GM12878 (cell line): ENCODE data around the gene TNNT3. TPM values are rescaled to one million over a fixed set of nuclear protein-coding genes. Genes with fewer than 3 reads are reported as not detected.
"Not testable (repeated sequence)": the region's sequence is repeated elsewhere in the genome, so short reads cannot be mapped to it uniquely, and the experiment has no call there.

Experiments used
- ATAC-seq: fragments of 200-7000 bp; cut with Tn5 transposase; 3 replicates; pipeline ENCODE4 v1.9.1; 2020; ENCODE audit warnings: mild to moderate bottlenecking, moderate library complexity
- BruUV-seq: library from RNA; stranded (reverse); fragments of 400-500 nt; replicated peaks from 2 replicates; lab custom pipeline; 2021; lab: Mats Ljungman, UMichigan
- CTCF ChIA-PET: fragments of 300-600 bp; sonication (Branson Sonifier 250); formaldehyde crosslinking; extraction: SDS; loops from one replicate; lab custom pipeline; 2021; ENCODE audit warnings: inconsistent platforms; lab: Yijun Ruan, JAX
- POLR2A ChIA-PET: fragments of 350-600 bp; formaldehyde crosslinking; extraction: SDS; loops from one replicate; lab custom pipeline; 2021; ENCODE audit warnings: inconsistent platforms; lab: Charles Lee
- RAD21 ChIA-PET: fragments of 300-600 bp; sonication (Branson Sonifier 250); formaldehyde crosslinking; loops from one replicate; lab custom pipeline; 2023; ENCODE audit warnings: antibody characterized with exemption; ENCODE audit not compliant: unreplicated experiment; lab: Charles Lee
- SMC1A ChIA-PET: fragments of 300-600 bp; sonication (Branson Sonifier 250); formaldehyde crosslinking; loops from one replicate; lab custom pipeline; 2023; ENCODE audit not compliant: unreplicated experiment, uncharacterized antibody; lab: Charles Lee
- DNase-seq: peaks from one replicate; pipeline ENCODE4 v3.0.0-alpha.2; 2011; ENCODE audit warnings: low read depth, low spot score
- FAIRE-seq: peaks from 3 replicates; lab custom pipeline; 2011; peaks lifted over from hg19 to GRCh38; lab: Jason Lieb, UNC
- H2AFZ ChIP-seq: 2 replicates; pipeline ENCODE4 v1.6.0; 2011; ENCODE audit warnings: low read depth, low read length, control low read depth; ENCODE audit not compliant: control insufficient read depth
- H3K27ac ChIP-seq: 2 replicates; pipeline ENCODE4 v1.5.1; 2011; ENCODE audit warnings: control low read depth; ENCODE audit not compliant: control insufficient read depth, insufficient read depth
- H3K27me3 ChIP-seq, 2 experiments: replicated peaks in 1 of 2; 2 replicates each; pipeline versions ENCODE4 v1.6.0 to v1.6.1; 2011; ENCODE audit warnings: low read length in 1 of 2; ENCODE audit not compliant: control insufficient read depth in 2 of 2, insufficient read depth in 2 of 2
- H3K36me3 ChIP-seq, 2 experiments: 2 replicates each; pipeline ENCODE4 v1.5.1; 2011; ENCODE audit warnings: low read length in 1 of 2; ENCODE audit not compliant: control insufficient read depth in 2 of 2, insufficient read depth in 2 of 2
- H3K4me1 ChIP-seq: 2 replicates; pipeline ENCODE4 v1.6.1; 2011; ENCODE audit warnings: mild to moderate bottlenecking, low read length, moderate library complexity, mixed read lengths; ENCODE audit not compliant: control insufficient read depth, insufficient read depth
- H3K4me2 ChIP-seq: 2 replicates; pipeline ENCODE4 v1.6.0; 2011; ENCODE audit warnings: control low read depth; ENCODE audit not compliant: control insufficient read depth, insufficient read depth
- H3K4me3 ChIP-seq: fragments of 200-600 bp; sonication (generic); 2 replicates; pipeline ENCODE4 v1.5.1; 2016
- H3K79me2 ChIP-seq: 2 replicates; pipeline ENCODE4 v1.6.0; 2011; ENCODE audit warnings: low read length; ENCODE audit not compliant: control insufficient read depth, insufficient read depth
- H3K9ac ChIP-seq: 2 replicates; pipeline ENCODE4 v1.8.0; 2011; ENCODE audit warnings: low read length, control low read depth, mixed read lengths; ENCODE audit not compliant: control insufficient read depth, insufficient read depth
- H3K9me3 ChIP-seq: replicated peaks from 3 replicates; pipeline ENCODE4 v1.5.1; 2011; ENCODE audit warnings: mild to moderate bottlenecking, low read length; ENCODE audit not compliant: control insufficient read depth, insufficient read depth
- H4K20me1 ChIP-seq: 2 replicates; pipeline ENCODE4 v1.6.0; 2011; ENCODE audit not compliant: control insufficient read depth, insufficient read depth
- ATF3 ChIP-seq: IDR thresholded peaks from 2 replicates; pipeline ENCODE4 v1.6.1; 2011; ENCODE audit warnings: low read depth, mild to moderate bottlenecking, low read length, moderate library complexity, borderline replicate concordance; ENCODE audit errors: extremely low read depth
- BACH1 ChIP-seq: fragments of 450-650 bp; IDR thresholded peaks from 2 replicates; pipeline ENCODE4 v1.6.1; 2017; ENCODE audit warnings: mild to moderate bottlenecking, borderline replicate concordance
- CREM ChIP-seq: IDR thresholded peaks from 2 replicates; pipeline ENCODE4 v1.6.1; 2014; ENCODE audit warnings: antibody characterized with exemption, low read depth
- DPF2 ChIP-seq: fragments of 450-650 bp; IDR thresholded peaks from 2 replicates; pipeline ENCODE4 v1.6.1; 2017; ENCODE audit warnings: mild to moderate bottlenecking
- ETV6 ChIP-seq, 2 experiments: fragments of 450-650 bp in 1 of 2; IDR thresholded peaks in 1 of 2; conservative IDR thresholded peaks in 1 of 2; 2 replicates each; pipeline ENCODE4 v1.6.1; 2014; ENCODE audit warnings: antibody characterized with exemption in 1 of 2, borderline replicate concordance in 1 of 2, low read depth in 1 of 2, mild to moderate bottlenecking in 1 of 2, moderate library complexity in 1 of 2
- IKZF2 ChIP-seq, 2 experiments: fragments of 450-650 bp; IDR thresholded peaks; 2 replicates each; pipeline ENCODE4 v1.6.1; 2017; ENCODE audit warnings: mild to moderate bottlenecking in 2 of 2, moderate library complexity in 2 of 2
- KLF5 ChIP-seq: fragments of 450-650 bp; IDR thresholded peaks from 2 replicates; pipeline ENCODE4 v1.6.1; 2014; ENCODE audit warnings: mild to moderate bottlenecking; ENCODE audit not compliant: partially characterized antibody
- NFYB ChIP-seq: IDR thresholded peaks from 2 replicates; pipeline ENCODE4 v1.6.1; 2011; ENCODE audit warnings: low read depth, mild to moderate bottlenecking, low read length, improper control_type of control experiment, moderate library complexity; ENCODE audit not compliant: insufficient read depth
- RELA ChIP-seq: fragments of 450-650 bp; IDR thresholded peaks from 2 replicates; pipeline ENCODE4 v1.8.0; 2014; ENCODE audit warnings: borderline replicate concordance; ENCODE audit not compliant: partially characterized antibody
- SMAD1 ChIP-seq: fragments of 450-650 bp; IDR thresholded peaks from 2 replicates; pipeline ENCODE4 v1.6.1; 2018; ENCODE audit warnings: mild to moderate bottlenecking, low read depth; ENCODE audit not compliant: partially characterized antibody
- SREBF2 ChIP-seq: IDR thresholded peaks from 2 replicates; pipeline ENCODE4 v1.6.1; 2012; ENCODE audit warnings: mild to moderate bottlenecking, low read length
- SRF ChIP-seq, 2 experiments: IDR thresholded peaks; 2 replicates each; pipeline ENCODE4 v1.6.1; 2011; ENCODE audit warnings: low read depth in 2 of 2, low read length in 2 of 2, mild to moderate bottlenecking in 1 of 2, moderate library complexity in 1 of 2
- TARDBP ChIP-seq: IDR thresholded peaks from 2 replicates; pipeline ENCODE4 v1.6.1; 2016; ENCODE audit warnings: borderline replicate concordance
- ZBTB11 ChIP-seq: fragments of 450-650 bp; formaldehyde crosslinking; IDR thresholded peaks from 2 replicates; pipeline ENCODE4 v1.5.0; 2022; ENCODE audit warnings: mild to moderate bottlenecking, missing genetic modification characterization
- WGBS: methylation state at CpG from one replicate; pipeline ENCODE4 v1.1.6; 2016; ENCODE audit warnings: low lambda C conversion rate; ENCODE audit not compliant: insufficient replicate concordance, insufficient coverage; ENCODE audit errors: missing lambda C conversion rate; 5-methylcytosine and 5-hydroxymethylcytosine counted together
- in situ Hi-C: fragments of 300-500 bp; cut with MboI; formaldehyde crosslinking; loops from 9 replicates; pipeline ENCODE4 v1.14.3; 2018; ENCODE audit warnings: mixed read lengths
- intact Hi-C: fragments of 100-400 bp; cut with micrococcal nuclease; formaldehyde crosslinking; loops from one replicate; pipeline ENCODE4 v1.14.2; 2022; ENCODE audit not compliant: unreplicated experiment
- polyA plus RNA-seq, 11 experiments: library from polyadenylated mRNA; depleted of rRNA in 4 of 11; unstranded in 6 of 11; stranded (reverse) in 5 of 11; fragments of >200 nt; fragmentation: Nextera tagmentation in 4 of 11; fragmentation: Illumina TruSeq in 1 of 11; extraction: Ambion mirVana in 4 of 11; extraction: Trizol in 1 of 11; gene quantifications; 1 replicate in 1 of 11; 2 replicates in 10 of 11; pipeline versions ENCODE4 v1.2.1 to v1.2.3, GENCODE V29; 2011 to 2016; ENCODE audit warnings: inconsistent platforms in 2 of 11, missing spikeins in 2 of 11, low read depth in 1 of 11
- total RNA-seq, 4 experiments: library from RNA; depleted of rRNA in 3 of 4; stranded (reverse); fragments of >200 nt in 3 of 4; fragmentation: Illumina TruSeq in 1 of 4; extraction: Trizol in 1 of 4; gene quantifications; 2 replicates each; pipeline versions ENCODE4 v1.2.1 to v1.2.3, GENCODE V29; 2013 to 2021

The TNNT3 gene
- total and polyA plus RNA-seq, 10 of the 15 experiments (the other 5 are each of a cell fraction or from before 2014, with no cell fraction given): 0.40 to 0.50 TPM; not detected in 8

- no peaks in the 10 kb centered on the region; the same call in none of the 2 replicates for H3K79me2 ChIP-seq
- TF ChIP-seq SMAD1 (no peak), KLF5 (no peak), SRF (IDR thresholded peaks at IDR 0.05; ENCODE audit: low read depth in 2 of 2, low read length in 2 of 2) (no peak), NFYB (no peak), BACH1 (no peak), CREM (no peak), ZBTB11 (CRISPR knock-in tag) (no peak), ATF3 (no peak), TARDBP (no peak), DPF2 (no peak), ETV6 (conservative IDR thresholded peaks at IDR 0.05 in 1 of 2, IDR thresholded peaks at IDR 0.05 in 1 of 2; ENCODE audit: borderline replicate concordance in 1 of 2, low read depth in 1 of 2) (no peak), IKZF2 (IDR thresholded peaks at IDR 0.05) (no peak), RELA (no peak), SREBF2 (no peak)
- ChIA-PET POLR2A (no interaction called here), RAD21 (no interaction called here), SMC1A (no interaction called here), CTCF (no interaction called here)
- no TSS peak for BruUV-seq
- no peak for ATAC-seq
- no peaks in the 10 kb centered on the region for H3K9me3 ChIP-seq
- H3K36me3 ChIP-seq: peaks cover 0 to 1% of the 10 kb centered on the region in 2 experiments; a peak in 2 of 4 replicates
- 9% methylated on average over 6 of the region's 11 CpGs for WGBS
- no peak overlapping the region for H3K4me2 ChIP-seq
- H3K4me1 ChIP-seq: no peaks in the 10 kb centered on the region
- H3K27me3 ChIP-seq: no peaks in the 10 kb centered on the region
- no peak for FAIRE-seq
- H3K27ac ChIP-seq: no peak overlapping the region
- H3K9ac ChIP-seq: no peak overlapping the region
- no peak overlapping the region for H2AFZ ChIP-seq
- DNase-seq: no peak
- no peak overlapping the region for H3K4me3 ChIP-seq
- in situ Hi-C loops: no loop called here
- H4K20me1 ChIP-seq: no peaks in the 10 kb centered on the region; the same call in 1 of the 2 replicates
- intact Hi-C loops: no loop called here
Measured at GRCh38 chr11:1873048-1873812, 46.3 kb upstream of the TNNT3 start.

GRCh38 chr11:1873813-1874150, 45.7 kb upstream of the TNNT3 start:
- SMC1A ChIA-PET: not testable (repeated sequence)

More at GRCh38 chr11:1873813-1874150, 45.7 kb upstream of the TNNT3 start:
- H3K9me3 ChIP-seq, intact Hi-C loops, H3K36me3 ChIP-seq, in situ Hi-C loops, POLR2A ChIA-PET, H3K27ac ChIP-seq, ATAC-seq, H3K79me2 ChIP-seq, H3K4me1 ChIP-seq, RAD21 ChIA-PET, FAIRE-seq, H2AFZ ChIP-seq, H3K4me3 ChIP-seq, H4K20me1 ChIP-seq, BruUV-seq, DNase-seq, H3K4me2 ChIP-seq, CTCF ChIA-PET, H3K9ac ChIP-seq, H3K27me3 ChIP-seq: not testable (repeated sequence)
- WGBS: no CpG with 5 or more reads among the region's 17 CpGs
